Ishikawa (cell line): ENCODE results near the gene OS9.

ENCODE experiments used
- EGR1 ChIP-seq: IDR thresholded peaks from 2 replicates; pipeline ENCODE4 v1.6.1; 2012
- EP300 ChIP-seq: IDR thresholded peaks from 2 replicates; pipeline ENCODE4 v1.6.1; 2012; ENCODE audit warnings: borderline replicate concordance
- MAX ChIP-seq: IDR thresholded peaks from 2 replicates; pipeline ENCODE4 v1.6.1; 2012
- NFIC ChIP-seq: IDR thresholded peaks from 2 replicates; pipeline ENCODE4 v1.6.1; 2012
- REST ChIP-seq: IDR thresholded peaks from 2 replicates; pipeline ENCODE4 v1.6.1; 2012; ENCODE audit warnings: low read depth, mild to moderate bottlenecking
- TAF1 ChIP-seq: IDR thresholded peaks from 2 replicates; pipeline ENCODE4 v1.6.1; 2012; ENCODE audit warnings: low read depth, mild to moderate bottlenecking
- TCF12 ChIP-seq: IDR thresholded peaks from 2 replicates; pipeline ENCODE4 v1.6.1; 2012; ENCODE audit warnings: low read depth
- TEAD4 ChIP-seq: IDR thresholded peaks from 2 replicates; pipeline ENCODE4 v1.6.1; 2012
- USF1 ChIP-seq: IDR thresholded peaks from 2 replicates; pipeline ENCODE4 v1.6.1; 2012
- YY1 ChIP-seq: IDR thresholded peaks from 2 replicates; pipeline ENCODE4 v1.6.1; 2012; ENCODE audit warnings: low read depth

GRCh38 chr12:57750561-57751431 lies 56.9 kb downstream of the OS9 start:
- TF ChIP-seq MAX (no peak), TAF1 (no peak), REST (no peak), EGR1 (no peak), TCF12 (no peak), EP300 (no peak), USF1 (no peak), TEAD4 (no peak), NFIC (no peak), YY1 (no peak)
